Measurements from ENCODE around the gene RGL1. TPM values are rescaled to one million over a fixed set of nuclear protein-coding genes. Genes with fewer than 3 reads are reported as not detected.

Gene RGL1
- polyA plus RNA-seq, 1 donor, result 45.2 TPM

- peaks cover 2% of the 10 kb centered on the region for H3K9me3 ChIP-seq (ENCODE audit: control insufficient read depth, low read depth, low read length)
- H3K36me3 ChIP-seq (ENCODE audit: control insufficient read depth, insufficient read depth, low read length), result peaks cover 13% of the 10 kb centered on the region
- H3K27me3 ChIP-seq (ENCODE audit: control insufficient read depth, insufficient read depth, low read length), result no peaks in the 10 kb centered on the region
- DNase-seq, result no peak
- H3K4me1 ChIP-seq (ENCODE audit: control insufficient read depth, insufficient read depth, low read length), result peaks cover 4% of the 10 kb centered on the region
- H3K27ac ChIP-seq (ENCODE audit: low read length), result no peak overlapping the region
- WGBS (ENCODE audit: insufficient coverage, low lambda C conversion rate), result no CpG with 5 or more reads among the region's 15 CpGs
- H3K4me3 ChIP-seq (ENCODE audit: low read length), result no peak overlapping the region
Observed at GRCh38 chr1:183932412-183932811, 127.5 kb downstream of the RGL1 start.

- Histone ChIP-seq H3K9me3 (ENCODE audit: control insufficient read depth, low read depth, low read length) (peaks cover 2% of the 10 kb centered on the region), H3K4me1 (ENCODE audit: control insufficient read depth, insufficient read depth, low read length) (peaks cover 4% of the 10 kb centered on the region), H3K27me3 (ENCODE audit: control insufficient read depth, insufficient read depth, low read length) (no peaks in the 10 kb centered on the region), H3K36me3 (ENCODE audit: control insufficient read depth, insufficient read depth, low read length) (peaks cover 9% of the 10 kb centered on the region), H3K4me3 (ENCODE audit: low read length) (no peak overlapping the region), H3K27ac (ENCODE audit: low read length) (no peak overlapping the region)
- no CpG with 5 or more reads among the region's 4 CpGs for WGBS (ENCODE audit: insufficient coverage, low lambda C conversion rate)
- DNase-seq, result no peak
Observed at GRCh38 chr1:183933528-183934179, 128.7 kb downstream of the RGL1 start.

GRCh38 chr1:183934314-183934713 lies 129.4 kb downstream of the RGL1 start:
- no peaks in the 10 kb centered on the region for H3K27me3 ChIP-seq (ENCODE audit: control insufficient read depth, insufficient read depth, low read length)
- no peak overlapping the region for H3K27ac ChIP-seq (ENCODE audit: low read length)
- H3K4me3 ChIP-seq (ENCODE audit: low read length), result no peak overlapping the region
- WGBS (ENCODE audit: insufficient coverage, low lambda C conversion rate), result 73% methylated on average over 4 of the region's 6 CpGs
- H3K4me1 ChIP-seq (ENCODE audit: control insufficient read depth, insufficient read depth, low read length), result peaks cover 4% of the 10 kb centered on the region
- H3K36me3 ChIP-seq (ENCODE audit: control insufficient read depth, insufficient read depth, low read length), result peaks cover 8% of the 10 kb centered on the region
- H3K9me3 ChIP-seq (ENCODE audit: control insufficient read depth, low read depth, low read length), result peaks cover 2% of the 10 kb centered on the region
- DNase-seq, result no peak

- H3K36me3 ChIP-seq (ENCODE audit: control insufficient read depth, insufficient read depth, low read length), result no peaks in the 10 kb centered on the region
- 90% methylated on average over 2 of the region's 7 CpGs for WGBS (ENCODE audit: insufficient coverage, low lambda C conversion rate)
- H3K27me3 ChIP-seq (ENCODE audit: control insufficient read depth, insufficient read depth, low read length), result no peaks in the 10 kb centered on the region
- DNase-seq, result no peak
- H3K4me1 ChIP-seq (ENCODE audit: control insufficient read depth, insufficient read depth, low read length), result peaks cover 4% of the 10 kb centered on the region
- peaks cover 2% of the 10 kb centered on the region for H3K9me3 ChIP-seq (ENCODE audit: control insufficient read depth, low read depth, low read length)
- H3K27ac ChIP-seq (ENCODE audit: low read length), result no peak overlapping the region
- no peak overlapping the region for H3K4me3 ChIP-seq (ENCODE audit: low read length)
Observed at GRCh38 chr1:183936009-183936408, 131.1 kb downstream of the RGL1 start.

GRCh38 chr1:183936791-183937190 lies 131.9 kb downstream of the RGL1 start:
- no peaks in the 10 kb centered on the region for H3K36me3 ChIP-seq (ENCODE audit: control insufficient read depth, insufficient read depth, low read length)
- no peak overlapping the region for H3K27ac ChIP-seq (ENCODE audit: low read length)
- peaks cover 2% of the 10 kb centered on the region for H3K9me3 ChIP-seq (ENCODE audit: control insufficient read depth, low read depth, low read length)
- no peaks in the 10 kb centered on the region for H3K27me3 ChIP-seq (ENCODE audit: control insufficient read depth, insufficient read depth, low read length)
- peaks cover 4% of the 10 kb centered on the region for H3K4me1 ChIP-seq (ENCODE audit: control insufficient read depth, insufficient read depth, low read length)
- no peak overlapping the region for H3K4me3 ChIP-seq (ENCODE audit: low read length)
- DNase-seq, result peak; percentile 35 to 47
- no CpG with 5 or more reads among the region's 7 CpGs for WGBS (ENCODE audit: insufficient coverage, low lambda C conversion rate)

- Histone ChIP-seq H3K27me3 (ENCODE audit: control insufficient read depth, insufficient read depth, low read length) (no peaks in the 10 kb centered on the region), H3K9me3 (ENCODE audit: control insufficient read depth, low read depth, low read length) (no peaks in the 10 kb centered on the region), H3K4me1 (ENCODE audit: control insufficient read depth, insufficient read depth, low read length) (peaks cover 4% of the 10 kb centered on the region), H3K4me3 (ENCODE audit: low read length) (no peak overlapping the region), H3K27ac (ENCODE audit: low read length) (no peak overlapping the region), H3K36me3 (ENCODE audit: control insufficient read depth, insufficient read depth, low read length) (no peaks in the 10 kb centered on the region)
- 100% methylated on average over 1 of the region's 11 CpGs for WGBS (ENCODE audit: insufficient coverage, low lambda C conversion rate)
- no peak for DNase-seq
Observed at GRCh38 chr1:183937611-183938010, 132.7 kb downstream of the RGL1 start.

- WGBS (ENCODE audit: insufficient coverage, low lambda C conversion rate), result no CpG with 5 or more reads among the region's 5 CpGs
- Histone ChIP-seq H3K4me1 (ENCODE audit: control insufficient read depth, insufficient read depth, low read length) (no peaks in the 10 kb centered on the region), H3K9me3 (ENCODE audit: control insufficient read depth, low read depth, low read length) (no peaks in the 10 kb centered on the region), H3K36me3 (ENCODE audit: control insufficient read depth, insufficient read depth, low read length) (no peaks in the 10 kb centered on the region), H3K27ac (ENCODE audit: low read length) (no peak overlapping the region), H3K27me3 (ENCODE audit: control insufficient read depth, insufficient read depth, low read length) (no peaks in the 10 kb centered on the region), H3K4me3 (ENCODE audit: low read length) (no peak overlapping the region)
- DNase-seq, result no peak
Observed at GRCh38 chr1:183941001-183941400, 136.1 kb downstream of the RGL1 start.

GRCh38 chr1:183942933-183943693 lies 138.2 kb downstream of the RGL1 start:
- Histone ChIP-seq H3K4me1 (ENCODE audit: control insufficient read depth, insufficient read depth, low read length) (no peaks in the 10 kb centered on the region), H3K27me3 (ENCODE audit: control insufficient read depth, insufficient read depth, low read length) (no peaks in the 10 kb centered on the region), H3K36me3 (ENCODE audit: control insufficient read depth, insufficient read depth, low read length) (no peaks in the 10 kb centered on the region), H3K4me3 (ENCODE audit: low read length) (no peak overlapping the region), H3K27ac (ENCODE audit: low read length) (no peak overlapping the region), H3K9me3 (ENCODE audit: control insufficient read depth, low read depth, low read length) (no peaks in the 10 kb centered on the region)
- DNase-seq, result peak in 1 of 2 donors; percentile 36
- no CpG with 5 or more reads among the region's 5 CpGs for WGBS (ENCODE audit: insufficient coverage, low lambda C conversion rate)

- WGBS (ENCODE audit: insufficient coverage, low lambda C conversion rate), result no CpG with 5 or more reads among the region's 4 CpGs
- Histone ChIP-seq H3K27me3 (ENCODE audit: control insufficient read depth, insufficient read depth, low read length) (no peaks in the 10 kb centered on the region), H3K4me1 (ENCODE audit: control insufficient read depth, insufficient read depth, low read length) (no peaks in the 10 kb centered on the region), H3K36me3 (ENCODE audit: control insufficient read depth, insufficient read depth, low read length) (no peaks in the 10 kb centered on the region), H3K27ac (ENCODE audit: low read length) (no peak overlapping the region), H3K9me3 (ENCODE audit: control insufficient read depth, low read depth, low read length) (no peaks in the 10 kb centered on the region), H3K4me3 (ENCODE audit: low read length) (no peak overlapping the region)
- DNase-seq, result no peak
Observed at GRCh38 chr1:183945428-183946319, 140.8 kb downstream of the RGL1 start.

- Histone ChIP-seq H3K27ac (ENCODE audit: low read length) (no peak overlapping the region), H3K27me3 (ENCODE audit: control insufficient read depth, insufficient read depth, low read length) (no peaks in the 10 kb centered on the region), H3K9me3 (ENCODE audit: control insufficient read depth, low read depth, low read length) (no peaks in the 10 kb centered on the region), H3K4me1 (ENCODE audit: control insufficient read depth, insufficient read depth, low read length) (no peaks in the 10 kb centered on the region), H3K4me3 (ENCODE audit: low read length) (no peak overlapping the region), H3K36me3 (ENCODE audit: control insufficient read depth, insufficient read depth, low read length) (no peaks in the 10 kb centered on the region)
- DNase-seq, result no peak
- WGBS (ENCODE audit: insufficient coverage, low lambda C conversion rate), result 60% methylated on average over 1 of the region's 1 CpG
Observed at GRCh38 chr1:183946320-183946613, 141.3 kb downstream of the RGL1 start.

Data from large intestine (tissue), 3 donors.